GM19240 (cell line): ENCODE data around the gene WLS.
"Not testable (repeated sequence)": the region's sequence is repeated elsewhere in the genome, so short reads cannot be mapped to it uniquely, and the experiment has no call there.

Source experiments
- DNase-seq: peaks from one replicate; pipeline ENCODE4 v3.0.0; 2011; ENCODE audit warnings: low spot score; ENCODE audit not compliant: insufficient read length

The WLS gene

GRCh38 chr1:68168545-68169171 lies 63.7 kb downstream of the WLS start:
- no peak for DNase-seq

DNA sequence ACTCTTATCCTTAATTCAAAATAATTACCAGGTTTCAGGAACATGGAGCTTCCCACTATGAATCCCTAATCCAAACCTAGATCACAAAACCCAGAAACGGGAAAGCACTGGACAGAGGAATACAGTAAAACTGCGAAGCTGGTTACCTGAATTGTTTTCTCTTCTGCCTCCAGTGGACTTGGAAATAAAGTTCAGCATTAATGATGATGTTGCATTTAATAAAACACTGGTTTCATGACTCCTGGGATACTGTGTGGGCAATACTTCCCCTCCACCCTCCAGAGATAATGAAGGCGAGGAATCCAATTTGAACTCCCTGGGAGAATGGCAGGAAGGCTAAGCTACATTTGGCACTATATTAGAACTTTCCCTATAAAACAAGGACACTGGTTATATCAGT lies 65.1 kb downstream of the WLS start:
- no peak for DNase-seq

GRCh38 chr1:68166348-68166747 lies 66.0 kb downstream of the WLS start:
- no peak for DNase-seq

DNA sequence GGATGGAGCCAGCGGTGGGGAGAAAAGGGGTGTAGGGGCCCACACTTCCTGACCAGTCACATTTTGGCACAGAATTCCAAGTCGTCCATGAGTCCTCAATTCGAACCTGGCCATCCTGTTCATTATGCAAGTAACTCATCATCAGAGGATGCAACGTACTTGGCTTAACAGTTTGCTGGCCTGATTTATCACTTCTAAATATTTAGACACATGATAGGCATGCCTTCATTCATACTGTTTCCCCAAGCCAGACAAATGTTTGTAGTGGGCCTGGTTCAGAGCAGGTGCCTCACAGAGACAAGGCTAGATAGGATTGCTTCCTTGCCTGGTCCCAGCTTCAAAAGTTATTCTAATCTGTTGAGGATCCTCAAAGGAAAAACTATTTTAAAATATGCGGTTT lies 66.7 kb downstream of the WLS start:
- DNase-seq = no peak

DNA sequence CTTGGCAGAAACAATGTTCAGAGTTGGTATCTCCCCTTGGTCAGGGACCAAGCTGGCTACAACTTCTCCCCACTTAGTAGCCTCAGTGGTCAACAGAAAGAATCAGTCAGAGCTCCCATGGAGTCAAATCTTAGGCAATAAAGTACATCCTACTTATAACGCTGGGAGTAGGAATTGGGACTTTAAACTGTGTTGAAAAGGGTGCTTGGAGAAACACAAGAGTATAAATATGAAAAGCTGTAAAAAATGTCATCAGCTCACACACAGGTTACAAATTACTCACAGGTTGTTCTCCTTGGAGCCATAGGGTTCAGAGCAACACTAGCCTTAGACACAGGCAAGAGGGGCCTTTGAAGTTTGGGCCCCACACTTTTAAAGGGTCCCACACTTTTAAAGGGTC lies 67.4 kb downstream of the WLS start:
- no peak for DNase-seq

DNA sequence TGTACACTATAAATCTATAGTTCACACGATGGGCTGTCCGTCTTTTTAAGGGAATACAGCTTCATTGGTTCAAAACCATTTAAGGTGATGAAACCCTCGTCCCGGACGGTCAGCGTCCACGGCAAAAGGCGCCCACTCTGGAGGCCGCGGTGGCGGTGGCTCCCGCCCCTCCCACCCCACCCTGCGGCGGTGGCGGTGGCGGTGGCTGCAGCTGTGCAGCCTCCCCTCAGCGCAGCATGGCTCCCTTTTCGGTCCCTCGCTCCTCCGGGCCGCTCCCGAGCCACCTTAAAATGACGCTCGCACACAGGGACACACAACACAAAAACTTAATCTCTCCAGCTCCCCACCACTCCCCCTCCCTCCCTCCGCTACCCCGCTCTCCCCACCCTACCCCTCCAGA lies 69.1 kb downstream of the WLS start:
- DNase-seq = no peak

- DNase-seq = no peak
These were observed 69.6 kb downstream of the WLS start for GRCh38 chr1:68162761-68163160.

DNA sequence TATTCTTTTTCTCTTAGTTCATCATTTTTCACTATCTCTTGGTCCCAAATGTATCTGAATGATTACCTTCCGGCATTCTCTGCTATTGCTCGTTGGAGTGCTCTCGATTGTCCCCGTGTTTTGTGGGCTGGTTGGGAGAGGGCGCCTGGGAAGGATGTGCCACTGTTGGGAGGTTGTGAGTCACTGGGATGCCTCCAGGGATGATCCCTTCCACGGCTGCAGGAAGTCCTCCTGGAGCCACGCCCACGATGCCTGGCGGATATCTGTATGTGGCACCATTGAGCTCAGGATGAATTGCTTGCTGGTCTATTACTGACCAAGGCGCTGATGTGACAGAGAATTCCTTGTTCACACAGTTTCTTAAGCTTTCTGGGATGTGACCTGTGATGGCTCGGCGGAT lies 70.7 kb downstream of the WLS start:
- not testable (repeated sequence) for DNase-seq

GRCh38 chr1:68160935-68161334 lies 71.4 kb downstream of the WLS start:
- not testable (repeated sequence) for DNase-seq

GRCh38 chr1:68160021-68160420 lies 72.3 kb downstream of the WLS start:
- no peak for DNase-seq

GRCh38 chr1:68158837-68159236 lies 73.5 kb downstream of the WLS start:
- DNase-seq = no peak

DNA sequence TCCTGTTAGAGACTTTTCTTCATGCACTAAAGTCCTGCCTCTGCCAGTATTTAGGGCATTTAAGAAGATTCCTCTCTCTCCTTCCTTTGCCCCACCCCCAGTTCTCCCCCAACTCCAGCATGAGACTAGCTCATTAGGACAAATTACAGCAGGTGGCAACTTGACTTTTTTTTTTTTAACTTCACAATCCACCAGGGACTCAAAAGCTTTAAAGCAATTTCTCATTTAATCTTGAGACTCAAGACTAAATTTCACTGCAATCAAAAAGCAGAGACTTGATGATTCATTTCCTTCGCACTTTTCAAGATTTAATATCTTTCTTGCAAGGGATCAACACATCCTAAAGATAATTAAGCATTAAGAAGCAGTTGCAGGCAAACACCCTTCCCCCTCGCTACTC lies 74.9 kb downstream of the WLS start:
- no peak for DNase-seq

GRCh38 chr1:68151690-68152089 lies 80.6 kb downstream of the WLS start:
- DNase-seq = no peak

DNA sequence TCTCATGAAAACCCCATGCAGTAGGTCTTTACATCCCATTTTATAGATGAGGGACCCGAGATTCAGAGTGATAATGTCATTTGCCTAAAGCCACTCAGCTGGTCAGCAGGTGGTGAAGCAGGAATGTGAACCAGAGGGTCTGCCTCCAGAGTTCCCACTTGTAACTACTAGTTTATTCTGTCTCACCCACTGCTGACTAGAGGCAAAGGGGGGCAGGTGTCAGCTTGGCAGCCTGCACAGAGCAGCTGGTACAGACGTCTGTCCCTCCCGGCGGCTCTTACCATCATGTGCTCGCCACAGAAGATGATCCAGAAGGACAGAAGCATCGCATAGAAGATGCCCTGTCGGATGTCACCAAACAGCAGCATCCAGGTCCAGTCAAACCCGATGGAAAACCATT lies 82.4 kb downstream of the WLS start:
- DNase-seq = no peak

DNA sequence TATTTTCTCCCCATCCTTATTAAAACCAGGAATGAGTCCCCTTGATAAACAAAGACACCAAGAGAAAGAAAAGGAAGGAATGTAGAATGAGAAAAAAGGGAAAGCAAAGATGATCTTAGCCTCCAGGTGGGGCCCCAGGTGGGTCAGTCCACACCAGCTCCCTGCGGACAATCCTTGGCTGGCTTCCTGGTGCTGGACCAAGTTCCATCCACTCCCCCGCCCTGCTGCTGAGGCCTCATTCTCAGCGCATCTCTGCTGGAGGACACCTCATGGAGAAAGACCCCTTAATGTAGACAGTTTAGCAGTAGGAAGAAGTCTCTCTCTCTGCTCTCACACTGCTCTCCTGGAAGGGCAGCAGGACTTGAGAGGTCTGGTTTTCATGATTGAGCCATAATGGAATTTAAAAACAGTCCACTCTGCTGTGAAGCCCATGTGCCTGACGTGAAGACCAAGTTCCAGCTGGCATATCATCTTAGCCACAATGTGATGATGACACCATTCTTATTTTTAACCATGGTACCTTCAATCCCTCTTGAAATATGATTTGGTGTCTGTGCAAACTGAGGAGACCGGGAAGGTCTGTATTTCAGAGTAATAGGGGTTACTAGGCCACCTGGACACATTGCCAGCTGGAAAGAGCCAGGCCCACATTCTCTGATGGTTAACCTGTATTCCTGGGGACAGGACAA lies 83.1 kb downstream of the WLS start:
- no peak for DNase-seq

DNA sequence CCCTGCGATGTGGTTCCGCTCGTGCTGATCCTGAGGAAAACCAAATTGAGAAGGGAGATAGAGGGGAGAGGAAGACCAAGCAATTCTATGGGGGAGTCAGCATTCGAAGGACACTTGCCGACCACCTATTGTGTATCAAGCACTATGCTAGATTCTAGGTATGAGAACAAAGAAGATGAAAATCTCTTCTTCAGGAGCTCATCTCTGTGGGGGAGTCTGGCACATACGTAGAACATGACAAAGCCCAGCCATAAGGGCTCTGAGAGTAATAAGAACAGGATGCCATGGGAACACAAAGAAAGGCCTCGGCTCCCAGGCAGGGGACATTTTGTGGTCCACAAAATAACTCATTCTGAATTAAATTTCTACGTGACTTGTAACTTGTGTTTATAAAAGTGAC lies 83.7 kb downstream of the WLS start:
- no peak for DNase-seq

- no peak for DNase-seq
These were observed 84.7 kb downstream of the WLS start for GRCh38 chr1:68147534-68148171.

DNA sequence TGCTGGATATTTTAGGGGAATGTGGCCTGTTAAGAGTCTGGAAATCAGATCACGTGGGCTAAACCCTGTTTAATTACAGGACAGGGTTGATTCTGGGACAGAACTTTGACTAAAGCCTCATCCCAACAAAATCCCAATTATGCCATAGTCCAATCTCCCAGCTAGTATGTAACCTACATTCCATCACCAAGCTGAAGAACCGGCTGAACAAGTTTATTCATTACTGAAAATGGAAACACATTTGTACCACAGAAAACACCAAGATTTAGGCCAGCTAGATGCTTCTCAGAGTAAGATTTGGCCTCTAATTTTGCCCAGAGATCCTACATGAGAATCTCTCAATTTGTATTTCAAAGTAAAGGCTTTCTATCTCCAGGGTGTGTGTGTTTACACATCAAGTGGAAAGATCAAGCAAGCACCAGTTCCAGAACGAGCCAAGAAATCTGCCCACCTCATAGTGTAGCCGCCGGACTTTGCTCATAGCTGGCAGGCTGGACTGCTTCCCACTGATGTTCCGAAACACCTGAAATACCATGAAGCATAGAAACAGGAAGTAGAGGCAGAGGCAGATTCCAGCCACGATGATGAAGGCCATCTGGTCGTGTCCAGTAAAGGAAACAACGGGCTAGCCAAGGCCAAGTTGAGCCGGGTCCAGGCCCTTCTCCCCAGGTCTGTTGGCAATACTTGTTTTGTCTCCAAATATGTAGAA lies 86.8 kb downstream of the WLS start:
- no peak for DNase-seq

DNA sequence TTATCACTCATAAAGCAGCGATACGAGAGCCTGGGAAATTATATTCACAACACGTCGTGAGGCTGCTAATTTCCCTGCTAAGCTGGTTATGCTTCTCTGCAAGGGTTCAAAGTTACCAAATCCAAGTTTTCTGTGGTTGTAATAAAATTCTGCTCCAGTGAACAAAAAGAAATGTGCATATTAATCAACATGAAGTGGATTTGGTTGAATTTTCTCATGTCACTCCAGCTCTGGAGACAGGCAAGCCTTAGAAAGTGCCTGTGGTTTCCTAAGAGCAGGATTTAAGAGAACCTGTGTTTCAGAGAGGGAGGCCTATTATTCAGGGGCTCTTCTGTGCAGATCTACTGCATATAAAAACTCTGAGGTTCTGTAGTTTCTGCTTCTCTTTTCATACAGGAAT lies 87.5 kb downstream of the WLS start:
- no peak for DNase-seq

DNA sequence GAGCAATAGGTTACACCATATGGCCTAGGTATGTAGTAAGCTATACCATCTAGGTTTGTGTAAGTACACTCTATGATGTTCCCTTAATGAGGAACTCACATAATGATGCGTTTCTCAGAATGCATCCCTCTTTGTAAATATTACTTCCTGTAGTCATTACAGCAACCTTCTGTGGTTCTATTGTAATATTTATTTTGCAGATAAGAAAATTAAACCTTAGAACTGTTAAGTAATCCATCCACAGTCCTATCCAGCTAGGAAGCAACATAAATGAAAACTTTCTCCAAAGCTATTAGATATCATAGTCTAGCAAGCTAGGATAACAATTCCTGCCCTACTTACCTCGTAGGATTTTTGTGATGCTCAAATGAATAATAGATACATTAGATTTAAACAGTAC lies 88.7 kb downstream of the WLS start:
- DNase-seq = no peak

- no peak for DNase-seq
These were observed 89.9 kb downstream of the WLS start for GRCh38 chr1:68142461-68142860.

DNA sequence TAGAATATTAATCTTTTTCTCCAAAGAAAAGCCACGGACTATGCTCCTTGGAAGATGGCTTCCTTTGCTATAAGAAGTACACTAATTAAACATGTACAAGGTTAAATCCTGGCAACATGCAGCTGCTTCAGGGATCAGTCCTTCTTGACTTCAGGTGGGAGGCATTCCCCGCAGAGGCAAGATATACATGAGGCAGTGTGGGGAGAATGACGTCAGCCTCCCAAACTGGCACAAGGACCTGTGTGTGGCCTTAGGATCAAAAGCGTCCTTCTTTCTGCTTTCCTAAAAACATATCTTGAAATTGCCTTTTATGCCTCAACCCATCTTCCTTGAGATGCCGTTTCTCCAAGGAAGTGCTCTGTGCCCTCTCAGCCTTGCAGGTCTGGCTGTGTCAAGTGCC lies 90.3 kb downstream of the WLS start:
- DNase-seq = no peak
